A549 (cell line): ENCODE measurements around the gene SLC36A1.

ENCODE experiments used
- HDAC2 ChIP-seq: fragments of 200-600 bp; sonication (generic); IDR thresholded peaks from 2 replicates; pipeline ENCODE4 v1.6.1; 2016
- JUN ChIP-seq, 2 experiments: fragments of >200 bp; sonication (Bioruptor Twin); formaldehyde crosslinking; IDR thresholded peaks; 2 replicates in 1 of 2; 3 replicates in 1 of 2; pipeline ENCODE4 v1.6.1; 2016 to 2017
- NFE2L2 ChIP-seq: fragments of 150-350 bp; conservative IDR thresholded peaks from 2 replicates; pipeline ENCODE4 v1.6.1; 2014; ENCODE audit warnings: low read length
- NR3C1 ChIP-seq: fragments of >200 bp; sonication (Bioruptor Twin); formaldehyde crosslinking; IDR thresholded peaks from 3 replicates; pipeline ENCODE4 v1.6.1; 2017
- PHF8 ChIP-seq: fragments of 200-600 bp; sonication (generic); IDR thresholded peaks from 2 replicates; pipeline ENCODE4 v1.6.1; 2016; ENCODE audit warnings: low read depth, mild to moderate bottlenecking, antibody characterized with exemption, moderate library complexity, borderline replicate concordance
- RAD21 ChIP-seq, 2 experiments: fragments of >200 bp in 1 of 2; sonication (Bioruptor Twin) in 1 of 2; formaldehyde crosslinking in 1 of 2; IDR thresholded peaks in 1 of 2; conservative IDR thresholded peaks in 1 of 2; 2 replicates in 1 of 2; 3 replicates in 1 of 2; pipeline ENCODE4 v1.6.1; 2012 to 2018; ENCODE audit warnings: inconsistent platforms in 1 of 2
- RCOR1 ChIP-seq: fragments of 150-350 bp; IDR thresholded peaks from 2 replicates; pipeline ENCODE4 v1.6.1; 2014; ENCODE audit warnings: antibody characterized with exemption, low read length, low read depth
- SREBF2 ChIP-seq: fragments of 450-650 bp; IDR thresholded peaks from 2 replicates; pipeline ENCODE4 v1.6.1; 2014; ENCODE audit warnings: mild to moderate bottlenecking, moderate library complexity
- TF ChIP-seq, protein P1 (sequence below): IDR thresholded peaks from 2 replicates; pipeline ENCODE4 v1.6.1; 2012
- TF ChIP-seq, protein P2 (sequence below): IDR thresholded peaks from 2 replicates; pipeline ENCODE4 v1.6.1; 2012
- TF ChIP-seq, protein P3 (sequence below): fragments of >200 bp; sonication (Bioruptor Twin); formaldehyde crosslinking; IDR thresholded peaks from 3 replicates; pipeline ENCODE4 v1.5.1; 2016
- TF ChIP-seq, protein P4 (sequence below): fragments of 450-650 bp; IDR thresholded peaks from 2 replicates; pipeline ENCODE4 v1.6.1; 2014; ENCODE audit warnings: antibody characterized with exemption
- TF ChIP-seq, protein P5 (sequence below): fragments of 150-350 bp; IDR thresholded peaks from 2 replicates; pipeline ENCODE4 v1.6.1; 2014; ENCODE audit warnings: low read depth, mild to moderate bottlenecking, low read length
- TF ChIP-seq, protein P6 (sequence below): fragments of 200-600 bp; sonication (generic); IDR thresholded peaks from 2 replicates; pipeline ENCODE4 v1.6.1; 2016; ENCODE audit warnings: antibody characterized with exemption, mild to moderate bottlenecking, moderate library complexity

DNA sequence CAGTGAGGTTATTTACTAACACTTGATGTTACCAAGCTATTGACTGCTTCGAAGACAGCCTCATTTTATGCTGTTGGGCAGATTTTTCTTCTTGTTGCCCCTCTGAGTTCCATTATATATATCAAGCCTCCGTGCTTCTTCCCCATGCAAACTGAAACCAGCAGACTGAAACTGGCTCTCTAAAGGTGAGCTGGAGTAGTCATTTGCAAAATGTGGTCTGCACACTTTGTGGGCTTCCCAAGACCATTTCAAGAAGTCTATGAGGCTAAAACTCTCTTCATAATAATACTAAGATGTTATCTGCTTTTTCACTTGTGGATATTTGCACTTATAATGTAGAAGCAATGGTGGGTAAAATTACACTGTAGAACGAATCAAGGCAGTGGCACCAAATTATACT, 13.9 kb downstream of the SLC36A1 start:
- TF ChIP-seq, protein P1, sequence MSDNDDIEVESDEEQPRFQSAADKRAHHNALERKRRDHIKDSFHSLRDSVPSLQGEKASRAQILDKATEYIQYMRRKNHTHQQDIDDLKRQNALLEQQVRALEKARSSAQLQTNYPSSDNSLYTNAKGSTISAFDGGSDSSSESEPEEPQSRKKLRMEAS: no peak
- TF ChIP-seq, protein P2, sequence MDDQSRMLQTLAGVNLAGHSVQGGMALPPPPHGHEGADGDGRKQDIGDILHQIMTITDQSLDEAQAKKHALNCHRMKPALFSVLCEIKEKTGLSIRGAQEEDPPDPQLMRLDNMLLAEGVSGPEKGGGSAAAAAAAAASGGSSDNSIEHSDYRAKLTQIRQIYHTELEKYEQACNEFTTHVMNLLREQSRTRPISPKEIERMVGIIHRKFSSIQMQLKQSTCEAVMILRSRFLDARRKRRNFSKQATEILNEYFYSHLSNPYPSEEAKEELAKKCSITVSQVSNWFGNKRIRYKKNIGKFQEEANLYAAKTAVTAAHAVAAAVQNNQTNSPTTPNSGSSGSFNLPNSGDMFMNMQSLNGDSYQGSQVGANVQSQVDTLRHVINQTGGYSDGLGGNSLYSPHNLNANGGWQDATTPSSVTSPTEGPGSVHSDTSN: no peak
- TF ChIP-seq RAD21 (conservative IDR thresholded peaks at IDR 0.05 in 1 of 2, IDR thresholded peaks at IDR 0.05 in 1 of 2) (no peak), HDAC2 (no peak), PHF8 (no peak), NR3C1 (no peak), SREBF2 (no peak), RCOR1 (no peak), JUN (IDR thresholded peaks at IDR 0.05) (no peak), NFE2L2 (no peak)
- TF ChIP-seq, protein P3, sequence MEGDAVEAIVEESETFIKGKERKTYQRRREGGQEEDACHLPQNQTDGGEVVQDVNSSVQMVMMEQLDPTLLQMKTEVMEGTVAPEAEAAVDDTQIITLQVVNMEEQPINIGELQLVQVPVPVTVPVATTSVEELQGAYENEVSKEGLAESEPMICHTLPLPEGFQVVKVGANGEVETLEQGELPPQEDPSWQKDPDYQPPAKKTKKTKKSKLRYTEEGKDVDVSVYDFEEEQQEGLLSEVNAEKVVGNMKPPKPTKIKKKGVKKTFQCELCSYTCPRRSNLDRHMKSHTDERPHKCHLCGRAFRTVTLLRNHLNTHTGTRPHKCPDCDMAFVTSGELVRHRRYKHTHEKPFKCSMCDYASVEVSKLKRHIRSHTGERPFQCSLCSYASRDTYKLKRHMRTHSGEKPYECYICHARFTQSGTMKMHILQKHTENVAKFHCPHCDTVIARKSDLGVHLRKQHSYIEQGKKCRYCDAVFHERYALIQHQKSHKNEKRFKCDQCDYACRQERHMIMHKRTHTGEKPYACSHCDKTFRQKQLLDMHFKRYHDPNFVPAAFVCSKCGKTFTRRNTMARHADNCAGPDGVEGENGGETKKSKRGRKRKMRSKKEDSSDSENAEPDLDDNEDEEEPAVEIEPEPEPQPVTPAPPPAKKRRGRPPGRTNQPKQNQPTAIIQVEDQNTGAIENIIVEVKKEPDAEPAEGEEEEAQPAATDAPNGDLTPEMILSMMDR: no peak
- TF ChIP-seq, protein P4, sequence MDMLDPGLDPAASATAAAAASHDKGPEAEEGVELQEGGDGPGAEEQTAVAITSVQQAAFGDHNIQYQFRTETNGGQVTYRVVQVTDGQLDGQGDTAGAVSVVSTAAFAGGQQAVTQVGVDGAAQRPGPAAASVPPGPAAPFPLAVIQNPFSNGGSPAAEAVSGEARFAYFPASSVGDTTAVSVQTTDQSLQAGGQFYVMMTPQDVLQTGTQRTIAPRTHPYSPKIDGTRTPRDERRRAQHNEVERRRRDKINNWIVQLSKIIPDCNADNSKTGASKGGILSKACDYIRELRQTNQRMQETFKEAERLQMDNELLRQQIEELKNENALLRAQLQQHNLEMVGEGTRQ: no peak
- TF ChIP-seq, protein P5, sequence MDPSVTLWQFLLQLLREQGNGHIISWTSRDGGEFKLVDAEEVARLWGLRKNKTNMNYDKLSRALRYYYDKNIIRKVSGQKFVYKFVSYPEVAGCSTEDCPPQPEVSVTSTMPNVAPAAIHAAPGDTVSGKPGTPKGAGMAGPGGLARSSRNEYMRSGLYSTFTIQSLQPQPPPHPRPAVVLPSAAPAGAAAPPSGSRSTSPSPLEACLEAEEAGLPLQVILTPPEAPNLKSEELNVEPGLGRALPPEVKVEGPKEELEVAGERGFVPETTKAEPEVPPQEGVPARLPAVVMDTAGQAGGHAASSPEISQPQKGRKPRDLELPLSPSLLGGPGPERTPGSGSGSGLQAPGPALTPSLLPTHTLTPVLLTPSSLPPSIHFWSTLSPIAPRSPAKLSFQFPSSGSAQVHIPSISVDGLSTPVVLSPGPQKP: no peak
- TF ChIP-seq, protein P6, sequence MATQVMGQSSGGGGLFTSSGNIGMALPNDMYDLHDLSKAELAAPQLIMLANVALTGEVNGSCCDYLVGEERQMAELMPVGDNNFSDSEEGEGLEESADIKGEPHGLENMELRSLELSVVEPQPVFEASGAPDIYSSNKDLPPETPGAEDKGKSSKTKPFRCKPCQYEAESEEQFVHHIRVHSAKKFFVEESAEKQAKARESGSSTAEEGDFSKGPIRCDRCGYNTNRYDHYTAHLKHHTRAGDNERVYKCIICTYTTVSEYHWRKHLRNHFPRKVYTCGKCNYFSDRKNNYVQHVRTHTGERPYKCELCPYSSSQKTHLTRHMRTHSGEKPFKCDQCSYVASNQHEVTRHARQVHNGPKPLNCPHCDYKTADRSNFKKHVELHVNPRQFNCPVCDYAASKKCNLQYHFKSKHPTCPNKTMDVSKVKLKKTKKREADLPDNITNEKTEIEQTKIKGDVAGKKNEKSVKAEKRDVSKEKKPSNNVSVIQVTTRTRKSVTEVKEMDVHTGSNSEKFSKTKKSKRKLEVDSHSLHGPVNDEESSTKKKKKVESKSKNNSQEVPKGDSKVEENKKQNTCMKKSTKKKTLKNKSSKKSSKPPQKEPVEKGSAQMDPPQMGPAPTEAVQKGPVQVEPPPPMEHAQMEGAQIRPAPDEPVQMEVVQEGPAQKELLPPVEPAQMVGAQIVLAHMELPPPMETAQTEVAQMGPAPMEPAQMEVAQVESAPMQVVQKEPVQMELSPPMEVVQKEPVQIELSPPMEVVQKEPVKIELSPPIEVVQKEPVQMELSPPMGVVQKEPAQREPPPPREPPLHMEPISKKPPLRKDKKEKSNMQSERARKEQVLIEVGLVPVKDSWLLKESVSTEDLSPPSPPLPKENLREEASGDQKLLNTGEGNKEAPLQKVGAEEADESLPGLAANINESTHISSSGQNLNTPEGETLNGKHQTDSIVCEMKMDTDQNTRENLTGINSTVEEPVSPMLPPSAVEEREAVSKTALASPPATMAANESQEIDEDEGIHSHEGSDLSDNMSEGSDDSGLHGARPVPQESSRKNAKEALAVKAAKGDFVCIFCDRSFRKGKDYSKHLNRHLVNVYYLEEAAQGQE: no peak
